Measurements from ENCODE around the gene MRPS22.
"Not testable (repeated sequence)": the region's sequence is repeated elsewhere in the genome, so short reads cannot be mapped to it uniquely, and the experiment has no call there.

MRPS22 gene

DNA sequence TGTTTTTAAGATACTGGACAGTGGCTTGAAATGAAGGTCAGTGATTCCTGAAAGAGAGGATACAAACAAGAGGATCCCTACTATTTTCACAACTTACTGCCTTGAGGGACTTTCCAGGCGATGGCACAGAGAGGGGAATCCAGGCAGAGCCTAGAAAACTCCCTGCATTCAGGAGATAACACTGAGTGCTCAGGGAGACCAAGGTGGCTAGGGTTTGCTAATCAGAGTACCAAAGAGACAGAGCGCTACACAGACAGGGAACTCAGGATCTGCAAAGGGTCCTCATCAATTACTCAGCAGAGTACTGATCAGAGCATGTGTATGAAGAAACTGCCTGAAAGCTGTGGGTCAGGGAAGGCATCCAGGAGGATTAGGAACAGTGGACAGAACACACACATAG lies 11.7 kb upstream of the MRPS22 start:
- no peak for DNase-seq (ENCODE audit: low read depth)
- H3K4me3 ChIP-seq (ENCODE audit: low read depth, low read length) = no peak overlapping the region
- TF ChIP-seq CTCF (conservative IDR thresholded peaks at IDR 0.05; ENCODE audit: low read depth, low read length) = no peak

- DNase-seq (ENCODE audit: low read depth); H3K4me3 ChIP-seq (ENCODE audit: low read depth, low read length): not testable (repeated sequence)
These were observed 9.1 kb upstream of the MRPS22 start for GRCh38 chr3:139334675-139335074.

DNA sequence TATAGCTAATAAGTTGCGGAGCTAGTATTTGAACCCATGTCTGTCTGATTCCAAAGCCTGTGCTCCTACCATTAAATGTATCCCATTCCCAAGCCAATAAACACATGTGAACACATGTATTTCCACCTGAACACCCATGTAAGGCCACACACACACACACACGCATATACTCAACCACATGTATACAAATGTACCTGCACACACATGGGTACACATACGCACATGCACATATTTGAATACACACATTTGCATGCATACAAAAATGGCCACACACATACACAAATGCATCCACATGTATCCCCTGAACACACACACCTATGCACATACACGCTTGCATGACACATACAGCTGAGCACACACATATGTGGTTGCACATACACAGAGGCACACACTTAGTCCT lies 5.4 kb upstream of the MRPS22 start:
- TF ChIP-seq CTCF (conservative IDR thresholded peaks at IDR 0.05; ENCODE audit: low read depth, low read length) = no peak
- DNase-seq (ENCODE audit: low read depth) = no peak
- H3K4me3 ChIP-seq (ENCODE audit: low read depth, low read length) = no peak overlapping the region

GRCh38 chr3:139339219-139339906 lies 4.5 kb upstream of the MRPS22 start:
- H3K4me3 ChIP-seq (ENCODE audit: low read depth, low read length) = no peak overlapping the region
- TF ChIP-seq CTCF (conservative IDR thresholded peaks at IDR 0.05; ENCODE audit: low read depth, low read length) = no peak
- no peak for DNase-seq (ENCODE audit: low read depth)

DNA sequence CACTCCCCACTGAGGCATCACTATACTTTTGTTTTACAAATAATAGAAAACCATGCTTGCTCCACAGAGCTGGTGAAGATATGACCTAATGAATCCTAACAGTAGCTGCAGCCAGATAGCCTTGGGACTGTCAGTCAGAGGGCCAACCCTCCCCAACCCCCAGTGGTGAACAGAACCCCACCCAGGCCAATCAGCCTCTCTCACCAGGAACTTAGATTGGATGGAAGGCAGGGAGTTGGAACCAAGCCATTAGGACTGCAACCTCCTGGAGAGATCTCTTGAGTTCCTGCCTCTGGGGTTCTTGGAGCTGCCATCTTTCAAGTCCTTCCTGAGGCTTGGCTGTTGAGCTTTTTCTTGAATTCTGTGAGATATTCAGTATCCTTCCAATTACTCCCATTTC lies 3.0 kb upstream of the MRPS22 start:
- no peak for DNase-seq (ENCODE audit: low read depth)
- TF ChIP-seq CTCF (conservative IDR thresholded peaks at IDR 0.05; ENCODE audit: low read depth, low read length) = no peak
- H3K4me3 ChIP-seq (ENCODE audit: low read depth, low read length) = no peak overlapping the region

- H3K4me3 ChIP-seq (ENCODE audit: low read depth, low read length) = no peak overlapping the region
- no peak for TF ChIP-seq CTCF (conservative IDR thresholded peaks at IDR 0.05; ENCODE audit: low read depth, low read length)
- no peak for DNase-seq (ENCODE audit: low read depth)
These were observed 1.8 kb upstream of the MRPS22 start for GRCh38 chr3:139342054-139342453.

DNA sequence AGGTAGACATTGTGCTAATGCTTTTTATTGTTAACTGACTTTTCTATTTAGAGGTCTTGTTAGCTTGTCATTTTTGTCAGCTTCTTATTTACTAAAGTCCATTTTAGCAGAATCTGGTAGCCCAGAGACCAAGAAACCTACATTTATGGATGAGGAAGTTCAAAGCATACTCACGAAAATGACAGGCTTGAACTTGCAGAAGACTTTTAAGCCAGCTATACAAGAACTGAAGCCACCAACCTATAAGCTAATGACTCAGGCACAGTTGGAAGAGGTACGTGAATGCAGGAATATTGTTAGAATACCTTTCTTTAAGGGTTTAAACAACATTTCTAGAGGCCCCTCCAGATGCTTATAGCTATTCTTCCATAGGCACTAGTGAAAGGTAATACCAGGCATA lies 3.0 kb downstream of the MRPS22 start:
- no peak for TF ChIP-seq CTCF (conservative IDR thresholded peaks at IDR 0.05; ENCODE audit: low read depth, low read length)
- H3K4me3 ChIP-seq (ENCODE audit: low read depth, low read length) = no peak overlapping the region
- DNase-seq (ENCODE audit: low read depth) = no peak

Data from choroid plexus epithelial cell (primary cell).